ENCODE results near the gene SUPT7L.

Gene SUPT7L

DNA sequence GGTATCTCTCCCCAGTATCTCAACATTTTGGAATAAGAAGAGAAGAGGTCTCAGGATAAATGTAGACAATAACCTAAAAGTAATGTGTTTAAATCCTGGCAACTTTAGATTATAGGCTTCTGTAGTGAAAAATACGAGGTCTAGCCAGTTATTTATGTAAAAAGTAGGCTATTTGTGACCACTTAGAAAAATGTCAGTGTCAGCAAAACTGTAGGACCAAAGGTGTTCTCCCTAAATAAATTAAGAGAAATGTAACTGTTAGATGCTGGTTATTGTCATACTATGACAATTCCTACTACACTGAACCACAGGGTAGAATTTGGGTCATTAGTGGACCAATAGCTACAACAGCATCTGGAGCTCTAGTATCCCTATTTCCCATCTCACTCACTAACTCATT is 2.0 kb downstream of the SUPT7L start:
- H3K4me3 ChIP-seq (IDR thresholded peaks at IDR 0.05; ENCODE audit: insufficient read depth, low read depth, low read length): no peak overlapping the region
- H3K9ac ChIP-seq: no peak overlapping the region
- peaks cover 26% of the 10 kb centered on the region for H3K4me1 ChIP-seq (ENCODE audit: low read depth, poor library complexity, severe bottlenecking)
- peaks cover 35% of the 10 kb centered on the region for H3K79me2 ChIP-seq (ENCODE audit: insufficient read depth, low read depth)
- H3K27ac ChIP-seq: no peak overlapping the region
- H3K27me3 ChIP-seq (ENCODE audit: insufficient read depth, low read depth): no peaks in the 10 kb centered on the region
- no peak overlapping the region for H3K4me2 ChIP-seq
- TF ChIP-seq, protein P1, sequence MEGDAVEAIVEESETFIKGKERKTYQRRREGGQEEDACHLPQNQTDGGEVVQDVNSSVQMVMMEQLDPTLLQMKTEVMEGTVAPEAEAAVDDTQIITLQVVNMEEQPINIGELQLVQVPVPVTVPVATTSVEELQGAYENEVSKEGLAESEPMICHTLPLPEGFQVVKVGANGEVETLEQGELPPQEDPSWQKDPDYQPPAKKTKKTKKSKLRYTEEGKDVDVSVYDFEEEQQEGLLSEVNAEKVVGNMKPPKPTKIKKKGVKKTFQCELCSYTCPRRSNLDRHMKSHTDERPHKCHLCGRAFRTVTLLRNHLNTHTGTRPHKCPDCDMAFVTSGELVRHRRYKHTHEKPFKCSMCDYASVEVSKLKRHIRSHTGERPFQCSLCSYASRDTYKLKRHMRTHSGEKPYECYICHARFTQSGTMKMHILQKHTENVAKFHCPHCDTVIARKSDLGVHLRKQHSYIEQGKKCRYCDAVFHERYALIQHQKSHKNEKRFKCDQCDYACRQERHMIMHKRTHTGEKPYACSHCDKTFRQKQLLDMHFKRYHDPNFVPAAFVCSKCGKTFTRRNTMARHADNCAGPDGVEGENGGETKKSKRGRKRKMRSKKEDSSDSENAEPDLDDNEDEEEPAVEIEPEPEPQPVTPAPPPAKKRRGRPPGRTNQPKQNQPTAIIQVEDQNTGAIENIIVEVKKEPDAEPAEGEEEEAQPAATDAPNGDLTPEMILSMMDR (conservative IDR thresholded peaks at IDR 0.05; ENCODE audit: low read depth, low read length): no peak
- H4K20me1 ChIP-seq (ENCODE audit: insufficient read depth): no peaks in the 10 kb centered on the region
- no peak overlapping the region for H2AFZ ChIP-seq (ENCODE audit: low read depth)
- no peaks in the 10 kb centered on the region; the same call in 1 of the 2 replicates for H3K36me3 ChIP-seq (ENCODE audit: insufficient read depth)

GRCh38 chr2:27655155-27655951 is 8.1 kb downstream of the SUPT7L start:
- H3K9ac ChIP-seq: no peak overlapping the region
- no peak overlapping the region for H2AFZ ChIP-seq (ENCODE audit: low read depth)
- H3K4me1 ChIP-seq (ENCODE audit: low read depth, poor library complexity, severe bottlenecking): no peaks in the 10 kb centered on the region
- no peaks in the 10 kb centered on the region for H4K20me1 ChIP-seq (ENCODE audit: insufficient read depth)
- H3K27me3 ChIP-seq (ENCODE audit: insufficient read depth, low read depth): no peaks in the 10 kb centered on the region
- no peak overlapping the region for H3K4me3 ChIP-seq (IDR thresholded peaks at IDR 0.05; ENCODE audit: insufficient read depth, low read depth, low read length)
- no peaks in the 10 kb centered on the region for H3K79me2 ChIP-seq (ENCODE audit: insufficient read depth, low read depth)
- peak overlapping the region; percentile 9; the same call in 1 of the 2 replicates for H3K27ac ChIP-seq
- H3K36me3 ChIP-seq (ENCODE audit: insufficient read depth): no peaks in the 10 kb centered on the region; the same call in 1 of the 2 replicates
- TF ChIP-seq, protein P1 (conservative IDR thresholded peaks at IDR 0.05; ENCODE audit: low read depth, low read length): no peak
- H3K4me2 ChIP-seq: no peak overlapping the region

- H3K36me3 ChIP-seq (ENCODE audit: insufficient read depth): no peaks in the 10 kb centered on the region; the same call in 1 of the 2 replicates
- H3K27me3 ChIP-seq (ENCODE audit: insufficient read depth, low read depth): no peaks in the 10 kb centered on the region
- no peak overlapping the region for H3K27ac ChIP-seq
- H3K4me3 ChIP-seq (IDR thresholded peaks at IDR 0.05; ENCODE audit: insufficient read depth, low read depth, low read length): no peak overlapping the region
- H3K4me1 ChIP-seq (ENCODE audit: low read depth, poor library complexity, severe bottlenecking): no peaks in the 10 kb centered on the region
- no peak overlapping the region for H3K9ac ChIP-seq
- H3K4me2 ChIP-seq: no peak overlapping the region
- no peak overlapping the region for H2AFZ ChIP-seq (ENCODE audit: low read depth)
- no peaks in the 10 kb centered on the region for H3K79me2 ChIP-seq (ENCODE audit: insufficient read depth, low read depth)
- no peaks in the 10 kb centered on the region for H4K20me1 ChIP-seq (ENCODE audit: insufficient read depth)
- TF ChIP-seq, protein P1 (conservative IDR thresholded peaks at IDR 0.05; ENCODE audit: low read depth, low read length): no peak
These were observed 10.0 kb downstream of the SUPT7L start for GRCh38 chr2:27653397-27653796.

DNA sequence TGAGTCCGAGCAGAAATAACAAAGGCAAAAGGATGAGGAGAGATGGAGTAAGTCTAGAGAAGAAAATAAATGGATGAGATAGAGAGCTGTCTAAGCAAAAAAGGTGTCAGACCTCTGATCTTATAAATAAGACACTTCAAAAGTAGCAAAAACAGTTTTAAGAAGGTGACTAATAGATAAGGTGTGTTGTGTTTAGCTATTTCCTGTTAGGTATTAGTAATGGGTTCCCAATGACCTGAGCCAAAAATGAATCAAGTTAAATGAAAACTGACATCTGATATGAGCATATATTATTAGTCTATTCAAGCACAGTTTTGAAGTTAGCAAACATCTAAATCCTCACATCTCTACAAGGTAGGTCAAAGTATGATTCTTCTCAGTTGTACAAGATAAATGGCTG is 10.6 kb downstream of the SUPT7L start:
- H3K4me2 ChIP-seq: no peak overlapping the region
- no peaks in the 10 kb centered on the region for H3K79me2 ChIP-seq (ENCODE audit: insufficient read depth, low read depth)
- H3K9ac ChIP-seq: no peak overlapping the region
- H3K27me3 ChIP-seq (ENCODE audit: insufficient read depth, low read depth): no peaks in the 10 kb centered on the region
- H3K4me1 ChIP-seq (ENCODE audit: low read depth, poor library complexity, severe bottlenecking): no peaks in the 10 kb centered on the region
- H3K27ac ChIP-seq: no peak overlapping the region
- no peaks in the 10 kb centered on the region for H4K20me1 ChIP-seq (ENCODE audit: insufficient read depth)
- H3K4me3 ChIP-seq (IDR thresholded peaks at IDR 0.05; ENCODE audit: insufficient read depth, low read depth, low read length): no peak overlapping the region
- TF ChIP-seq, protein P1 (conservative IDR thresholded peaks at IDR 0.05; ENCODE audit: low read depth, low read length): no peak
- no peaks in the 10 kb centered on the region; the same call in 1 of the 2 replicates for H3K36me3 ChIP-seq (ENCODE audit: insufficient read depth)
- H2AFZ ChIP-seq (ENCODE audit: low read depth): no peak overlapping the region

Measured in KMS-11 (cell line).